Activated CD4-positive, alpha-beta T cell treated with anti-CD3 and anti-CD28 coated beads, Interleukin-2, amount 50 U/mL, for 24 hours (primary cell): ENCODE measurements around the gene EFNB2.
A peak's percentile ranks its signal among the peaks of the same experiment; 100 is the strongest.

Source experiments
- DNase-seq, 2 donors: peaks; one replicate each; pipeline ENCODE4 v3.0.0-alpha.2; 2020; ENCODE audit warnings: low read depth in 1 of 2, low spot score in 1 of 2

Gene EFNB2

GRCh38 chr13:106550570-106551135 is 15.2 kb upstream of the EFNB2 start:
- no peak for DNase-seq

- no peak for DNase-seq
Measured at GRCh38 chr13:106548064-106548696, 12.7 kb upstream of the EFNB2 start.

- no peak for DNase-seq
Measured at GRCh38 chr13:106541826-106542225, 6.4 kb upstream of the EFNB2 start.

- DNase-seq = no peak
Measured at GRCh38 chr13:106540613-106541012, 5.2 kb upstream of the EFNB2 start.

GRCh38 chr13:106537521-106537920 is 2.1 kb upstream of the EFNB2 start:
- DNase-seq = no peak

- DNase-seq = peak; percentile 82 to 84
Measured at GRCh38 chr13:106536244-106537034, 977 bp upstream of the EFNB2 start.

- DNase-seq = peak in 1 of 2 donors; percentile 9
Measured at GRCh38 chr13:106534639-106535551, 567 bp downstream of the EFNB2 start.

- no peak for DNase-seq
Measured at GRCh38 chr13:106533943-106534638, 1.4 kb downstream of the EFNB2 start.

GRCh38 chr13:106533101-106533942 is 2.1 kb downstream of the EFNB2 start:
- DNase-seq = no peak

GRCh38 chr13:106532111-106532929 is 3.1 kb downstream of the EFNB2 start:
- no peak for DNase-seq

- DNase-seq = no peak
Measured at GRCh38 chr13:106530980-106531481, 4.4 kb downstream of the EFNB2 start.

GRCh38 chr13:106530171-106530851 is 5.2 kb downstream of the EFNB2 start:
- DNase-seq = no peak

GRCh38 chr13:106529415-106530170 is 5.9 kb downstream of the EFNB2 start:
- DNase-seq = no peak

- DNase-seq = no peak
Measured at GRCh38 chr13:106528718-106529414, 6.6 kb downstream of the EFNB2 start.

- no peak for DNase-seq
Measured at GRCh38 chr13:106527826-106528225, 7.6 kb downstream of the EFNB2 start.

GRCh38 chr13:106527445-106527801 is 8.0 kb downstream of the EFNB2 start:
- DNase-seq = no peak
